Daoy (cell line): ENCODE results near the gene DDX39B. TPM values are rescaled to one million over a fixed set of nuclear protein-coding genes. Genes with fewer than 3 reads are reported as not detected.

ENCODE experiments used
- DNase-seq: peaks from one replicate; pipeline ENCODE4 v3.0.0-alpha.2; 2015; ENCODE audit warnings: low read depth
- total RNA-seq: library from RNA; depleted of rRNA; stranded (reverse); fragments of >200 nt; shearing (Covaris generic); gene quantifications from 2 replicates; pipeline ENCODE4 v1.2.3, GENCODE V29; 2014

The DDX39B gene
- total RNA-seq, 1 experiment from 2014 or later = 762 TPM

DNA sequence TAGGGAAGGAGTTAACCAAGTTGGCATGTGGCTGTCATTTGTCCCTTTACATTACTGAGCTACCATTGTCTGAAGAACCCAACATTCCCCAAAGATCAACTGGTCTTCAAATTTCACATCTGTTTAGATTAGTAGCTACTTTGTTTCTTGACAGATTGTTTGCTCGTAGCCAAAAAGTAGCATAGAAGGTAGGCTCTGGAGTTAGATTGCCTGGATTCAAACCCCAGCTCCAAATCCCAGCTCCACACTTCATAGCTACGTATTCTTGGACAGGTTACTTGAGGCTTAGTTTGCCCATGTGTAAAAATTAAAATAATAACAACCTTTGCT lies 6.7 kb upstream of the DDX39B start:
- DNase-seq = no peak

DNA sequence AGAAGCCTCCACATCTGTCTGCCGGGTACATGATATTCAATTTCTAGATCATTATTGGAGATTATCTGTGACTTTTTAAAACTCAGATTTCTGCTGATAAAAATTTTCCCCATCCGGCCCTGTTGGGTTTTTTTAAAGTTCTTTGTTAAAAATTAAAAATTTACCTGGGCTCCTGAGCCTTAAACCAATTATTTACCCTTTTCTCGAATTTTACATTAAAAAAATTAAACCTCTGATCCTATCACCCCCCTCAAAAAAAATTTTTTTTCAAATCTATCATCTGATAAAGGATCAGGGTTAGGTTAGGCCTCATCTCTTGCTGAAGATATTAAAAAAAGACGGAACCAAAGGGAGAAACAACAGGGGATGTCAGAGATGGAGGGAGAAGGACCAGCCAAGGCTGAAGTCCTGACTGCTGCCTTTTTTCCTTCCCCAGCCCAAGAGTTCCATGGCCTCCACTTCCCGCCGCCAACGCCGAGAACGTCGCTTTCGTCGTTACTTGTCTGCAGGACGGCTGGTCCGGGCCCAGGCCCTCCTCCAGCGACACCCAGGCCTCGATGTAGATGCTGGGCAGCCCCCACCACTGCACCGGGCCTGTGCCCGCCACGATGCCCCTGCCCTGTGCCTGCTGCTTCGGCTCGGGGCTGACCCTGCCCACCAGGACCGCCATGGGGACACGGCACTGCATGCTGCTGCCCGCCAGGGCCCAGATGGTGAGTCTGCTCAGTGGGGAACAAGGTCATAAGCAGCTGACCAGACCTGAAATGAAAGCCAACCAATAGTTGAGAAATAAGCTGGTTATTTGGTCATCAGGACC lies 6.1 kb upstream of the DDX39B start:
- DNase-seq = no peak

DNA sequence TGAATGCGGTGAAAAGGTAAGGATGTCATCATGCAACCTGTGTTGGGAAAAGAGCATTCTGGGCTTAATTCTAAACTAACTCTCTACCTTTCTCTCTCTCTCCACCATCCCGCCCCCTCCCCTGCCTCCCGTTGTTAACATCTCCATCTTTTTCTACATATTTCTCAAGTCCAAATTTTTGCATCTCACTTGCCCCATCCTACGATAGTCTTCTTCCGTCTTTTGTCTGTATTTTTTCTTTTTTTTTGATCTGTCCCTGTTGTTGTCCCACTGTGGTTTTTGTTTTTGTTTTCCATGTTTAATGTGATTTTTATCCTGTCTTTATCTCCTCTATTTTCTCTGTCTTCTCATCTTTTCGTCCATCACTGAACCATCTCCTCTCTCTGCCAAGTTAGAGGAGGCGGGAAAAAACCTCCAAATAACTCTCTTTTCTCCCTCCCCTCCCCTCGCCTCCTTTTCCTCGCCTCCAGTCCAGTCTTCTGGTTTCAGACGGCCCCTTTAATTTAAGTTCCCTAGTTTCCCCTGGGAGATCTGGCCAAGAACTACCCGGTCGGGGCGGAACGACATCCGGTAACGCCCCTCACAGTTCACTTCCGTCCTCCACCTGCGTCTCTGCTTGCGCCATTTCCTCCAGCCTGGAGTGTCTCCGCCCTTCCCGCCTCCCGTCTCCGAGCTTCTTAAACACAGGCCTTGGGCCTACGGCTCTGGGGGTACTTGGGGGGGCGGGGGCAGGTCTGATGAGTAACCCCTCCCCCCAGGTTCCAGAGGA lies 5.3 kb upstream of the DDX39B start, which contains the start of gene NFKBIL1:
TSS of gene NFKBIL1 (plus strand) at position 651 of the 769 bp plus-strand sequence. CDS start at position 738, 87 bp downstream.
- DNase-seq = peak; percentile 99

DNA sequence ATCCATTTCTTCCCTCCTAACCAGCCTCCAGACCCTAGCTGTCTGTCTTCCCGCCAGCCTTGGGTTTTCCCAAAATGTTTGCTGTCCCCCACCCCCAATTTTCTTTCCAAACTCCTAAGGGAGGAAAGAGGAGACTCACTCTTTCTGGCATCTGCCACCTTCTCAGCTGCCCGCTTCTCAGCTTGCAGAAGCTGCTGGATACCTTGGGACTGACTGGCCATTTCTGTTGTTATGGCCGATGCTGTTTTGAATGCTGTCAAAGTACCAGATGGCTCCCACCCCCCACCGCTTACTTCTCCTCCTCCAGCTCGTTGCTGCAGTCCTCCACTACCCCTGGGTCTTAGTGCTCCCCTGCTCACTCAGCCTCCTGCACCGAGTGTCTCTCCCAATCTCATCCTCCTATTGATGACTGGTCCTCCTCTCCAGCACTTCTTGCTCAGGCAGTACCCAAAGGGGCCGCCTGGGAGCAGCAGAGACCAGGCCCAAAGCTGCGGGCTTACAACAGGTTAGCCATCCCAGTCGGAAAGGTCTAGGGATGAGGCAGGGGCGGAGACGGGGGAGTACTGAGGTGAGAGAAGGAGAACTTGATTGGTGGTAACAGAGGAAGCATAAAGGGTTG lies 4.6 kb upstream of the DDX39B start, which contains the start of gene ATP6V1G2:
TSS of gene ATP6V1G2 (minus strand) at position 270 of the 619 bp plus-strand sequence. CDS start at position 221, 49 bp downstream.
- peak; percentile 93 for DNase-seq

DNA sequence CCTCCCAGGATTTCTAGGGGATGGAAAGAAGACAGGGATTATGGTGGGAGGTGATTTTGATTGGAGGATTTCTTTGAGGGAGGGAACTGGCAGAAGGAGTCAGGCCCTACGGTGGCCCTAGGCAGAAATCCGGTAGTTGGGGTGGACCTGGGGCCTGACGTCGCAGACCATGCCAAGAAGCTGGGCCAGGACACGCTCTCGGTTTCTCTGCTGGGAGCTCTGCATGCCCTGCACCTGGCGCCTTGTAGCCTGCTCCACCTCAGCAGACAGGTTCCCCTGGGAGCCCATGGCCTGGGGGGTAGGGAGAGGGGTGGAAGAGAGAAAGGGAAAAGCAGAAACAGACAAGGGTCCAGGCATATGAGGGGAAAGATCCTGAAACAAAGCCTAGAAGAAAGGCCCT lies 3.5 kb upstream of the DDX39B start:
- no peak for DNase-seq

DNA sequence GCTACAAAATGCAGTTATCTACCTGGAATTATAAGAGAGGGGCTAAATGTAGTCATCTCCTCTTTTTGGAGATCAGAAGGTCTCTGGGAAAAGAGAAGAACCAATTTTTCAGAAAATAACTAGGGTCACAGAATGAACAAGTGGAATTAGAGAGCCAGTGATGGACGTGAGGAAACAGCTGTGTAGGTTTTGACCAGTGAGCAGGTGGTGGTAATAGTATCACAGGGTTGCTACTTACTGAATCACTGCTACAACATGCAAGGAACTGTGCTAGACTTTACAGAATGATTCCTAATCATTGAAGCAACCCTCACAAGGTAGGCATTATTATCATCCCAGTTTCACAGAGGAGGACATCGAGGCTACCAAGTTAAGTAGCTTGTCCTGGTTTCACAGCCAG lies 2.9 kb upstream of the DDX39B start:
- DNase-seq = no peak

DNA sequence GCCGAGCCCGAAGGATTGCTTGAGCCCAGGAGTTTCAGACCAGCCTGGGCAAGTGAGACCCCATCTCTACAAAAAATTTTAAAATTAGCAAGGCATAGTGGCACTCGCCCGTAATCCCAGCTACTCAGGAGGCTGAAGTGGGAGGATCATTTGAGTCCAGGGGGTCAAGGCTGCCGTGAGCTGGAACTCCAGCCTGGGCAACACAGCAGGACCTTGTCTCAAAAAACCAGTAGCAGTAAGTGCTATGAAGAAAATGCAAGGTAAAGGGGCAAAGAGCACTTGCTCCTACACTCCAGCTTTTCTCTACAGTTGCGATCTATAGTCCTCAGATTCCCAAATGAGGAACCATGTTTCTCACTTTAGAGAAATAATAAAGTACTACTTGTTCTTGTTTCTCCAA lies 1.8 kb upstream of the DDX39B start:
- DNase-seq = no peak

DNA sequence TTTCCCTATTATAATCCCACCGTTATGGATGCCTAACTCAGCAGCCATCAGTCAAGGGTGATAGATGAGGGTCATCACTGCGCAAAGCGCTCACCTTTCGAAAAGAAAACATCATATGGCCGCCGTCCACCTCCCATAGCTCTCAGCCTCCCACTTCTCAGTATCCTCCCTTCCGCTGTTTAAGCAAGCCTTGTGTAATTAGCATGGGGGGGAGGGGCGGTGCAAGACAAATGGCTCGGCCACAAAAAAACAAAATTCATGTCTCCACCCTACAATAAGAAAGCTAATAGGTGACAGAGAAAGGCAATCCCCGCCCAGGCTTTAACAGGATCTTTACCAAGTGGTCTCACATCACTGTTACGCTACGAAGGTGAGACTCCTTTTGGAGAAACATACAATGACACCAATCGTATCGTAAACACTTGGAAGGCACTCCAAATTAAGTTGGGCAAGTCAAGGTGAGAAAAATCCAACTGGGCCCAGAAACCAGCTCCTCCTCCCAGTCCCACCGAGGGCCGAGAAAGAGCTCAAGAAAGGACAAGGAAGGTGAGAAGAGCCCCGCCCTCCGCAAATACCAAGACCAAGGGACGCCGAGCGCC lies 645 bp downstream of the DDX39B start:
- peak; percentile 77 for DNase-seq

DNA sequence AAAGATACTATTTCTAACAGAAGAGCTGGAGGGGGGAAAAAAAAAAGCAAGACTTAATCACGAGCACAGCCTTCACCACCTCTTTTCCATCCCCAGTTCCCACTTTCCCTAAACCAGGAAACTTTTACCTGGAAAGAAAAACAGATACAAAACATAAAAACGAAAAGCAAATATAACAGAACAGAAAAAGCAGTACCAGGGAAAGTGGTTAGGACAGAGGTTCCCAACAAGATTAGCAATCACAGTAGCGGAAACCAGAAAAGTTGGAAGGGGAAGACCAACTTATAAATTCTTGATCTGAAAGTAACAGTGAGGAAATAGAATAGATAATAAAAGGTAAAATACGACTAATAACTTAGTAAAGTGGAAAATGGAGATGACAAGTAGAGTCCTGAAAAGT lies 1.2 kb downstream of the DDX39B start:
- no peak for DNase-seq

DNA sequence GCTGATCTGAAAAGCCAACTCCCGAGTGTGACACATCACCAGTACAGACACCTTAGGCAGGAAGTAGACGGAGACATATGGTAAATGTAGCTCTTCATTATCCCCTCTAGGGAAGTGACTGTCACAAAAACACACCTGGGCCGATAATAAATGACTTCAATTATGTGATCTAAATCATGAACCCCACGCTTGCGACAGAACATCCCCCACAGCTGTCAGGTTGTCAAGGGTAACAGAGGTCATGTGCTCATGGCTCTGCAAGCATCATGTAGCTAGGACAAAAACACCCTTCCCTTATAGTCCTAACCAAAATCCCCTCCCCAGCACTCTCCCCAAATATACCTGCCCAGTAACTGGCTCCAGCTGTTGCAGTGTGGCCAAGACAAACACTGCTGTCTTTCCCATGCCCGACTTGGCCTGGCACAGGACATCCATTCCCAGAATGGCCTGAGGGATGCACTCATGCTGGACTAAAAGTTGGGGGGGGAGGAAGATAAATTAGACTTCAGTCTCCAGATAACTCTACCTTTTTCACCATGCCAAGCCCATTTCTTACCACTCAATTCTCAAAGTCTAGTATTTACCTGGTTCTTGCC lies 2.9 kb downstream of the DDX39B start:
- DNase-seq = no peak

DNA sequence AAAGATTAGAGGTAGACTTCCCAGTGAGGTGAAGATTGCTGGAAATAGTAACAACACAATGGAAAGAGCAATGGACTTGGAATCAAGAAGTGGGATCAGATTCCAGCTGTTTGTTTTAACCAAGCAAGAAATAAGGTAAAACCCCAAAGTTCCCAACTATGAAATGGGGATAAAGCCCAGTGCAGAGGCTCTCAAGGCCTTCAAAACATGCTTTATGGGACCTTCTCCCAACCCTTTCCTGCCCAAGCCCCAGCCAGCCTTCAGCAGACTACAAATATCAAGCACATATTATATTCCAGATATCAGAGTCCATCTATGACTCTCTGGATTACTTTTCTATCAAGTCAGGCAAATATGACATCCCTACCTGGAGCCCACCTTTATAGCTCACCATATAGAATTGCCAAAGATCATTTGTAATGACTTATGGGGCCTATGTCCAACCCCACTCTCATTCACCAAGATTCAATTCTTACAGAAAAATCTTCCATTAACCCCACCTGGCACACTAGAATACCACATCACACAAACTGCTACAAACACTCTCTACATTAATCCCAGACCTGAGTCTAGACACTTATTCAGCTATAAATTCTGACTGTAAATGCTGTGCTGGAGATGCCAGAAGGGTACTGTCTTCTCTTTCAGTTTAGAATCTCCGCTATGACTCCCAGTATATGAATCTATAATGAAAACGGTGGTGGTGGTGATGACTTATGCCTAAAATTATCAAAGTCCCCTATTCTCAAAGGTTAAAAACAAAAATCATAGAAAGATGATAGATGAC lies 6.1 kb downstream of the DDX39B start:
- no peak for DNase-seq

DNA sequence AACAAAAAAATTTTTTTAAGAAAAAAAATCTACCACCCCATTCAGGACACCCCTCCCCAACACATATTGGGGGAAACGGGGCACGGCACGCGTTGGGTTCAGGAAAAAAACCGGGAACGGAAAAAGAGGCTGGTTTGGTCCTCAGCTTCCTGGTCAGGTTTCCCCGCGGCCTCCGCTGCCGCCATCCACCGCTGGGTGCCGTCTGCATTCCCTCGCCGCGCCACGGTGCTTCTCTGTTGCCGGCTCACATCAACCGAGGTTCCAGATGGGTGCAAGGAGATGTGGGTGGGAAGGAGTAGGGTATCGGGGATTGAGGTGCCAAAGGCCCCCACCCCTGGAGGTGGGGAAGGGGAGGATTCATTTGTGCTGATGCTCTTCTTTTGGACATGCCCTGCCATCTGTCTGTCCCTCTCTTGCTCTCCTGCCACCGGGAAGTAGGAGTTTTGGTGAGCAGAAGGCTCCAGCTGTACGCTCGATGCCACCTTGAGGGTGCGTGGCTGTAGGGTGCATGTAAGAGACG lies 7.2 kb downstream of the DDX39B start:
- DNase-seq = no peak

DNA sequence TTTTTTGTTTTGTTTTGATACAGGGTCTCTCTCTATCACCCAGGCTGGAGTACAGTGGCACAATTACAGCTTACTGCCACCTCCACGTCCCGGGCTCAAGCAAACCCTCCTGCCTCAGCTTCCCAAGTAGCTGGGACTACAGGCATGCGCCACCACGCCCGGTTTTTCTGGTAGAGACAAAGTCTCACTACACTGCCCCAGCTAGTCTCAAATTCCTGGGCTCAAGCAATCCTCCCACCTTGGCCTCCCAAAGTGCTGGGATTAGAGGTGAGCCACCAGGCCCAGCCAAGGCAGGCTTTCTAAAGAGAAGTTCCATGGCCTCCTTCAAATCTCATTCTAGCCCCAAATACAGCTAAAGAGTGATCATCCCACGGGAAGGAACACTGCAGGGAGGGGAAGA lies 7.8 kb downstream of the DDX39B start:
- DNase-seq = no peak

DNA sequence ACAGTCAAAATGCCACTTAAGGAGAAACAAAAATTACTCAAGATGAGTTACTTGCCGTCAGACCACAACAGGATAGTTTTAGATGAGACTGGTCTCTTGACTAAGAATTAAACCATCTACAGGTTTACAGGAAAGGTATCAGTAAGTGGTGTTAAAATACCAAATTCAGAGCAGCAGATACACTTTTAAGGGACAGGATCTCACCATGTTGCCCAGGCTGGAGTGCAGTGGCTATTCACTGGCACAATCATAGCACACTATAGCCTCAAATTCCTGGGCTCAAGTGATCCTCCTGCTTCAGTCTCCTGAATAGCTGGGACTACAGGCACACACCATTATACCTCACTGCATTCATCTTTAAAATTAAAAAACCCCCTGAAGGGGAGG lies 8.4 kb downstream of the DDX39B start:
- no peak for DNase-seq

DNA sequence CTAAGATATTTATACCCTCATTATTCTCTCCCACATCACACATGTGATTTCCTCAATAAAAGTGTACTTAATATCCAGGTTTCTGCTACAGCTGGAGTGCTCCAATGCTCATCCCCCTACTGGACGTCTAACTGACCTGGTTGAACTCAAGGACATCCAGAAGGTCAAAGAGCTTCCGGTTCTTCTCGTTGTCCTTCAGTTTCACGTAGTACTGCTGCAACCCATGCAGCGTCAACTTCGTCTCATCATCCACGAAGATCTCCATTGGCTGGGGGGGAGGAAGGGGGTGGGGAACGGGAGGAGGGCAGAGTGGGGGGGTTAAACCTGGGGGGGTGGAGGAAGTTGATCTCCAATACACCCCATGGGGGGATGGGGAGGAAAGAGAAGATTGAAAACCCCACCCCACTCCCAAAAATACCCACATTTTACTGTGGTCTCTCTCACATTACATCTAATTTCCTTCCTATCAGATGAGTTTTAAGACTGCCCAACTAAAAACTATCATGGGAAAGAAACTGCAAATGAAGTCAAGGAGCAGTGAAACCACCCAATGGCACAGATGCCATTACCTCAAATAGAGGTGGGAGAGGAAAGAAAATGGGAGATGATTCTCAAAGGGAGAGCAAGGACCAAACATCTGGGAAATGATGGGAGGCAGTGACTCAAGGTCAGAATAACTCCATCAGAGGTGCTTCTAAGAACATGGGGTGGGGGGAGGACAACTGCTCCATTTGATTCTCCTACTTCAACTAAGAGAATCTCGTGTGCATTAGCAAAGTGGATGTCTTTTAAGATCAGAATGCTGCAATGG lies 9.0 kb downstream of the DDX39B start:
- no peak for DNase-seq

DNA sequence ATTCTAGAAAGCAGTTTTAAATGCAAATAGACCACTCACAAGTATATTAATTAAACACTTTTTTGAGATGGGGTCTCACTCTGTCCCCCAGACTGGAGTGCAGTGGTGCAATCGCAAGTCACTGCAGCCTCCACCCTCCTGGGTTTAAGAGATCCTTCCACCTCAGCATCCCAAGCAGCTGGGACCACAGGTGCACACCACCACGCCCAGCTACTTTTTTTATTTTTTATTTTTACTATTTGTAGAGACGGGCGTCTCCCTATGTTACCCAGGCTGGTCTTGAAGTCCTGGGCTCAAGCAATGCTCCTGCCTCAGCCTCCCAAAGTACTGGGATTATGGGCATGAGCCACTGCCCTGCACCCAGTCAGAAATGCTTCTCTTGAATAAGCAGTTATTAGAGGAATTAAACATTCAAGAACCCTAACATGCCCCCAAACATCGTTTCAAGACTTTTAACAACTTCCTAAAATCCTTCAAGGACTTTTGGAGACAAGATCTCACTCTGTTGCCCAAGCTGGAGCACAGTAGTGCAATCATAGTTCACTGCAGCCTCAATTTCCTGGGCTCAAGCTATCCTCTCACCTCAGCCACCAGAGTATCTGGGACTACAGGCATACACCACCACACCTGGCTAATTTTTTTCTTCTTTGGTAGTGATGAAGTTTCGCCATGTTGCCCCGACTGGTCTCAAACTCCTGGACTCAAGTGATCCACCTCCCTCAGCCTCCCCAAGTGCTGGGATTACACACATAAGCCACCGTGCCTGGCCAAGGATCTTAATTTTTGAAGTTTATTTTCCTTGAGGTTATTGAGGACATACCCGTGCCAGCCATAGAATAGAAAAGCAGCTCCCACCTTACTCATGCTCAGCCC lies 9.8 kb downstream of the DDX39B start:
- no peak for DNase-seq

DNA sequence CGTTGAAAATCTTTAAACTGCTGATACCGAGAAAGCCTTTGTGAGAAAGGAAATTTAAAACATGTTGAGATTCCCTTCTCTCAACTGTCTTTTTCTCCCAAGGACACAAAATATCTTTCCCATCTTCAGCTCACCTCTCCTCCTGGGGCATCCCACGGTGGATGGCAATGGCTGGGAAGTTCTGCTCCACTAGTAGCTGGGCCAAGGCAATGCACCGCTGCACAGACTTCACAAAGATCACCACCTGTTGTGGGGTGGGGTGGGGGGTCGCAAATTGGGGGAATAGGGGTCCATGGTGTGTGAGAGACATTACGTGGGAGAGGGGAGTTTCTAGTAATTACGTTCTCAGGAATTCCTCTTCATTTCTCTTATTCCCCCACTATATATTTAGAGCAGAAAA lies 10.6 kb downstream of the DDX39B start:
- DNase-seq = no peak

DNA sequence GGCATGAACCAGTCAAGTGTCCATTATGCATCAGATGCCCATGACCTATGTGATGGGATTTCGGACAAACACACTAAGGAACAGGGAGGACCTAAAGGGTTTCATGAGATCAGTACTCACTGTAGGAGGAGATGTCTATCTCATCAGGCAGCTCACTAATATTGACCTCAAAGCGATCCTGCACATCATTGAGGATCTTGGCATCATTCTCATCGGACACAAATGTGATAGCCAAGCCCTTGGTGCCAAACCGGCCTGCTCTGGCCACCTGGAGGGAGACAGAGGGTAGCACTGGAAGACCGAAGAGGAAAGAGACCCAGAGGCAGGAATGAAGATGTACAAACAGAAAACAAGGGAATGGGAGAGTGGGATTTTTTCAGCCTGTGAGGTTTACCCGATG lies 11.1 kb downstream of the DDX39B start:
- DNase-seq = no peak
